Endothelial cell of umbilical vein (primary cell): ENCODE data around the gene PDLIM1. TPM values are rescaled to one million over a fixed set of nuclear protein-coding genes. Genes with fewer than 3 reads are reported as not detected.

Source experiments
- BruUV-seq: library from RNA; stranded (reverse); fragments of 400-500 nt; replicated peaks from 2 replicates; lab custom pipeline; 2021; lab: Mats Ljungman, UMichigan
- CTCF ChIA-PET: fragments of 300-600, 350-600 bp; sonication (Branson Sonifier 250); formaldehyde crosslinking; loops from one replicate; lab custom pipeline; 2021; ENCODE audit warnings: antibody characterized with exemption, inconsistent platforms; lab: Charles Lee
- POLR2A ChIA-PET: fragments of 300-600, 350-600 bp; sonication (Branson Sonifier 250); formaldehyde crosslinking; loops from one replicate; lab custom pipeline; 2021; ENCODE audit warnings: antibody characterized with exemption, inconsistent platforms; lab: Charles Lee
- DNase-seq: peaks from one replicate; pipeline ENCODE4 v3.0.0-alpha.2; 2011; ENCODE audit warnings: low read depth, low spot score
- FAIRE-seq: peaks from 2 replicates; lab custom pipeline; 2011; peaks lifted over from hg19 to GRCh38; lab: Jason Lieb, UNC
- H2AFZ ChIP-seq: 2 replicates; pipeline ENCODE4 v1.6.0; 2012; ENCODE audit warnings: low read depth, low read length, control low read depth, inconsistent platforms
- H3K27ac ChIP-seq: 2 replicates; pipeline ENCODE4 v1.5.1; 2011; ENCODE audit warnings: low read depth, mild to moderate bottlenecking, control low read depth, low read length, moderate library complexity; ENCODE audit not compliant: insufficient read depth
- H3K27me3 ChIP-seq, 2 experiments: 2 replicates each; pipeline versions ENCODE4 v1.6.0 to v1.6.1; 2011; ENCODE audit warnings: low read length in 2 of 2, mixed read lengths in 1 of 2; ENCODE audit not compliant: control insufficient read depth in 2 of 2, insufficient read depth in 2 of 2
- H3K36me3 ChIP-seq, 2 experiments: 2 replicates in 1 of 2; 3 replicates in 1 of 2; pipeline ENCODE4 v1.5.1; 2011; ENCODE audit warnings: low read length in 2 of 2, mild to moderate bottlenecking in 1 of 2, moderate library complexity in 1 of 2; ENCODE audit not compliant: control insufficient read depth in 2 of 2, insufficient read depth in 2 of 2; ENCODE audit errors: extremely low read depth in 1 of 2
- H3K4me1 ChIP-seq: 3 replicates; pipeline ENCODE4 v1.5.1; 2011; ENCODE audit warnings: mild to moderate bottlenecking, low read length; ENCODE audit not compliant: control insufficient read depth, insufficient read depth; ENCODE audit errors: extremely low read depth
- H3K4me2 ChIP-seq: 2 replicates; pipeline ENCODE4 v1.6.1; 2011; ENCODE audit warnings: low read length, control low read depth, mixed read lengths; ENCODE audit not compliant: insufficient read depth
- H3K4me3 ChIP-seq, 3 experiments: fragments of 200-600 bp in 1 of 3; sonication (generic), shearing (Covaris generic) in 1 of 3; replicated peaks in 1 of 3; 2 replicates each; pipeline ENCODE4 v1.5.1; 2011 to 2016; ENCODE audit warnings: control low read depth in 3 of 3, low read length in 3 of 3, mild to moderate bottlenecking in 2 of 3, inconsistent platforms in 1 of 3, low read depth in 1 of 3, moderate library complexity in 1 of 3; ENCODE audit not compliant: insufficient read depth in 1 of 3
- H3K79me2 ChIP-seq: 2 replicates; pipeline ENCODE4 v1.6.0; 2012; ENCODE audit warnings: low read length, inconsistent platforms; ENCODE audit not compliant: control insufficient read depth, insufficient read depth
- H3K9ac ChIP-seq: replicated peaks from 2 replicates; pipeline ENCODE3; 2011; ENCODE audit warnings: low read length, control low read depth; ENCODE audit not compliant: insufficient read depth; ENCODE audit errors: extremely low read depth
- H3K9me1 ChIP-seq: replicated peaks from 3 replicates; pipeline ENCODE4 v1.6.0; 2011; ENCODE audit warnings: mild to moderate bottlenecking, low read length; ENCODE audit not compliant: control insufficient read depth, insufficient read depth; ENCODE audit errors: extremely low read depth
- H3K9me3 ChIP-seq: replicated peaks from 2 replicates; pipeline ENCODE4 v1.5.1; 2012; ENCODE audit warnings: low read length, inconsistent platforms; ENCODE audit not compliant: control insufficient read depth, insufficient read depth
- H4K20me1 ChIP-seq: replicated peaks from 2 replicates; pipeline ENCODE3; 2011; ENCODE audit warnings: mild to moderate bottlenecking, low read length; ENCODE audit not compliant: control insufficient read depth, insufficient read depth; ENCODE audit errors: extremely low read depth
- CTCF ChIP-seq, 2 donors: IDR thresholded peaks; 1 replicate in 1 of 2; 2 replicates in 1 of 2; pipeline ENCODE4 v1.5.1; 2011; ENCODE audit warnings: low read length in 2 of 2, mild to moderate bottlenecking in 2 of 2, moderate library complexity in 2 of 2, control low read depth in 1 of 2, inconsistent platforms in 1 of 2, low read depth in 1 of 2; ENCODE audit not compliant: insufficient read depth in 1 of 2; ENCODE audit errors: extremely low read depth in 1 of 2
- EZH2 ChIP-seq: IDR thresholded peaks from 2 replicates; pipeline ENCODE4 v1.6.1; 2012; ENCODE audit warnings: borderline replicate concordance, low read depth, mild to moderate bottlenecking, moderate library complexity, low read length, inconsistent platforms; ENCODE audit not compliant: severe bottlenecking
- FOS ChIP-seq: IDR thresholded peaks from 2 replicates; pipeline ENCODE4 v1.6.1; 2011; ENCODE audit warnings: mild to moderate bottlenecking, low read length, moderate library complexity, borderline replicate concordance; ENCODE audit not compliant: insufficient read depth
- GATA2 ChIP-seq: IDR thresholded peaks from 2 replicates; pipeline ENCODE4 v1.7.0; 2011; ENCODE audit warnings: low read depth, mild to moderate bottlenecking, moderate library complexity, mixed read lengths, low read length; ENCODE audit not compliant: insufficient read length, insufficient read depth
- JUN ChIP-seq: IDR thresholded peaks from 2 replicates; pipeline ENCODE4 v1.6.1; 2011; ENCODE audit warnings: borderline replicate concordance, low read depth; ENCODE audit not compliant: insufficient read length, insufficient read depth
- MYC ChIP-seq: IDR thresholded peaks from one replicate; pipeline ENCODE4 v1.6.1; 2011; ENCODE audit warnings: mild to moderate bottlenecking, low read depth, low read length
- POLR2A ChIP-seq: IDR thresholded peaks from 2 replicates; pipeline ENCODE4 v1.6.1; 2012; ENCODE audit warnings: low read depth, mild to moderate bottlenecking, control low read depth, low read length
- POLR2AphosphoS5 ChIP-seq: IDR thresholded peaks from 2 replicates; pipeline ENCODE4 v1.6.1; 2012; ENCODE audit warnings: low read depth, mild to moderate bottlenecking, control low read depth, low read length, moderate library complexity; ENCODE audit not compliant: insufficient read depth
- dilution Hi-C: fragments of 300-500 bp; cut with MboI; formaldehyde crosslinking; loops from one replicate; pipeline ENCODE4 v1.15.0; 2019; ENCODE audit warnings: low sequenced_read_pairs; ENCODE audit not compliant: extremely low pct_ligation_motif_present
- intact Hi-C: fragments of 100-400 bp; cut with micrococcal nuclease; formaldehyde crosslinking; loops from one replicate; pipeline ENCODE4 v1.10.0; 2022
- polyA plus RNA-seq, 4 experiments: library from polyadenylated mRNA; depleted of rRNA in 3 of 4; stranded (reverse) in 3 of 4; unstranded in 1 of 4; fragments of >200 nt; gene quantifications; 2 replicates each; pipeline versions ENCODE4 v1.2.1 to v1.2.3, GENCODE V29; 2011 to 2012; ENCODE audit warnings: missing spikeins in 1 of 4
- total RNA-seq: library from RNA; stranded (reverse); gene quantifications from 2 replicates; pipeline ENCODE4 v1.2.3, GENCODE V29; 2021
- TF ChIP-seq, protein P1 (sequence below): IDR thresholded peaks from 2 replicates; pipeline ENCODE4 v1.6.1; 2011; ENCODE audit not compliant: insufficient read depth, insufficient read length

Gene PDLIM1
- total and polyA plus RNA-seq, 2 donors (not counting 3 experiments of a cell fraction or from before 2014, with no cell fraction given): 91.1 to 122 TPM

GRCh38 chr10:95333997-95334804 lies 43.4 kb upstream of the PDLIM1 start:
- ChIA-PET CTCF (interaction anchor here (0.6 to 2.3 kb wide), 5 partner anchors 19 to 728 kb away, joined by 3 to 9 read pairs (median 5); no protein-coding TSS in a partner anchor), POLR2A (no interaction called here)
- H4K20me1 ChIP-seq: no peaks in the 10 kb centered on the region
- peaks cover 30% of the 10 kb centered on the region for H3K4me1 ChIP-seq
- TF ChIP-seq FOS (peak; percentile 96), POLR2A (peak; percentile 57), MYC (no peak), POLR2AphosphoS5 (peak; percentile 80), CTCF (IDR thresholded peaks at IDR 0.05; ENCODE audit: extremely low read depth in 1 of 2, insufficient read depth in 1 of 2, low read depth in 1 of 2, low read length in 2 of 2) (no peak), JUN (peak; percentile 83), EZH2 (no peak), GATA2 (peak; percentile 78)
- TF ChIP-seq, protein P1, sequence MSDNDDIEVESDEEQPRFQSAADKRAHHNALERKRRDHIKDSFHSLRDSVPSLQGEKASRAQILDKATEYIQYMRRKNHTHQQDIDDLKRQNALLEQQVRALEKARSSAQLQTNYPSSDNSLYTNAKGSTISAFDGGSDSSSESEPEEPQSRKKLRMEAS: no peak
- peak overlapping the region; percentile 62 for H3K4me2 ChIP-seq
- H3K27me3 ChIP-seq: no peaks in the 10 kb centered on the region
- FAIRE-seq (peak; percentile 99), DNase-seq (peak; percentile 89)
- dilution Hi-C loops (no loop called here), intact Hi-C loops (loop anchor here (1.0 kb wide), 4 partner anchors 26 to 88 kb away; no protein-coding TSS in a partner anchor)
- no peaks in the 10 kb centered on the region for H3K9me1 ChIP-seq
- peak overlapping the region; percentile 96 for H3K27ac ChIP-seq
- H3K4me3 ChIP-seq: no peak overlapping the region
- no peaks in the 10 kb centered on the region for H3K36me3 ChIP-seq
- peak overlapping the region; percentile 79 for H2AFZ ChIP-seq
- TSS peak; percentile 95 for BruUV-seq
- no peaks in the 10 kb centered on the region for H3K79me2 ChIP-seq
- peak overlapping the region; percentile 72 for H3K9ac ChIP-seq
- H3K9me3 ChIP-seq: no peaks in the 10 kb centered on the region
